ENCODE results near the gene PRSS16. TPM values are rescaled to one million over a fixed set of nuclear protein-coding genes. Genes with fewer than 3 reads are reported as not detected.
"Not testable (repeated sequence)": the region's sequence is repeated elsewhere in the genome, so short reads cannot be mapped to it uniquely, and the experiment has no call there.

PRSS16 gene, protein sequence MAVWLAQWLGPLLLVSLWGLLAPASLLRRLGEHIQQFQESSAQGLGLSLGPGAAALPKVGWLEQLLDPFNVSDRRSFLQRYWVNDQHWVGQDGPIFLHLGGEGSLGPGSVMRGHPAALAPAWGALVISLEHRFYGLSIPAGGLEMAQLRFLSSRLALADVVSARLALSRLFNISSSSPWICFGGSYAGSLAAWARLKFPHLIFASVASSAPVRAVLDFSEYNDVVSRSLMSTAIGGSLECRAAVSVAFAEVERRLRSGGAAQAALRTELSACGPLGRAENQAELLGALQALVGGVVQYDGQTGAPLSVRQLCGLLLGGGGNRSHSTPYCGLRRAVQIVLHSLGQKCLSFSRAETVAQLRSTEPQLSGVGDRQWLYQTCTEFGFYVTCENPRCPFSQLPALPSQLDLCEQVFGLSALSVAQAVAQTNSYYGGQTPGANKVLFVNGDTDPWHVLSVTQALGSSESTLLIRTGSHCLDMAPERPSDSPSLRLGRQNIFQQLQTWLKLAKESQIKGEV
- not detected in 2 replicates for polyA plus RNA-seq (2014; cell fraction: cytosol; rRNA removed)
- not detected in 2 replicates for polyA plus RNA-seq (2014; cell fraction: nucleus; rRNA removed)

DNA sequence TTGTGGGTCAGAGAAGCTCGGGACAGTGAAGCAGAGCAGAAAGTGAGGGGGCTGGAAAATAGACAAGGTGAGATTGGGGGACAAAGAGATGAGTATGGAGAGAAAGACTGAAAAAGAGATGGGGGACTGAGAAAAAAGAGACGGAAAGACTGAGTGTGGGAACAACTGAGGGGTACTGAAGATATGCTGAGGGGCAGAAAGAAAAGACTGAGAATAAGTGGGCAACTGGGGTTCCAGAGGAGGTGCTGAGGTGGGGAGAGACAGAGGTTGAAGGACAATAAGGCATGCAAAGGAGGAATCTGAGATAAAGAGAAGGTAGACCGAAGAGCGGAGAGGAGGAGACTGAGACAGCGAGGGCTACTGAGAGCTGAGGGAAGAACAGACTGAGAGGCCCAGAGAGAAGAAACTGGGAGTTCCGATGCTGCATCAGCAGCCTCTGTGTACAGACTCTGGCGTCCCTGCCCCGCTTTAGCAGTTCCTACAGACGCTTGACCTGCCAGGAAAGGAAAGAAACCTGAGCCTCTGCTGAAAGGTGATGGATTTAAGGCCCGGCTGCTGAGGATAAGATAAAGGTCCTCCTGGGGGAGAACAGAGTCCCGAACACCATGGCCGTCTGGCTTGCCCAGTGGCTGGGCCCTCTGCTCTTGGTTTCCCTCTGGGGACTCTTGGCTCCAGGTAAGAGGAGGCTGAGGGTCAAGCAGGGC is at the start of gene PRSS16:
Gene PRSS16 (plus strand): TSS at position 569 of the 704 bp plus-strand sequence. CDS start 37 bp downstream, at position 606.
- no peak for DNase-seq (ENCODE audit: low spot score)

DNA sequence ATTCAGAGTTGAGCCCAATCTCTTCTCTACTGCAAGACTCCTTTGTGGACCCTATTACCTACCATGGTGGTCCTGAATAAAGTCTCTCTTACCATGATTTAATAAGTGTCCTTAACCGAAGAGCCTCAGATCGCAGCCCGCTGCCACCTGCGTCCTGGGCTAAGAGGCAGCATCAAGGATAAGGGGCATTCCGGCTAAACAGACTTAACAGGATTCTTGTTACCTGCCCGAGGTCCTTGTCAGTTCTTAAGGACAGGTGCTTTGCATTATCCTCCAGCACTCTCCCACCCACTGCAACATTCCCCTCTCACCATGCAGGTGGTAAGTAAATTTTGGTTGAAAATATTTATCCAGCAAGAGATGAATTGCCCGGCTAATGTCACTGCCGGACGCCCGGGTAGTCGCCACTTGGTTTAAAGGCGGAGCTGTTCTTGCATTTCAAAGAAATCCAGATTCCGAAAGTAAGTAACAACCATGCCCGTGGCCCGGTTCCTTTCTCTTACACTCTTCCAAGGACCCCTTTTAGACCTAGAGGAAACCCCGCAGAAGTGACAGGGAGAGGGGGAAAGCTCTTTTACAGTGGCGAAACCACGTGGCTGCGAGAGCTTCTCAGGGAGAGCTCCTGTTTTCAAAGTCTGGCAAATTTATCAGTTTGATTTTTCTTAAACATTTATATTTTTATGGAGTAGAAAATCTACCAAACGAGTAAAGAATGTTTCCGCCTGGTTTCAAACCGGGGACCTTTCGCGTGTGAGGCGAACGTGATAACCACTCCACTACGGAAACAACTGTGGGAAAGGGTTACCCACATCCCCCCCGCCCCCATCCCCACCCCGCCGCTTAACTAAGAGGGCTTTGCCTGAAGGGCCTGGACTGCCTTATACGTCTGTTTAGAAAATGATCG is 41.9 kb upstream of the PRSS16 start:
- DNase-seq (ENCODE audit: low spot score) = no peak

DNA sequence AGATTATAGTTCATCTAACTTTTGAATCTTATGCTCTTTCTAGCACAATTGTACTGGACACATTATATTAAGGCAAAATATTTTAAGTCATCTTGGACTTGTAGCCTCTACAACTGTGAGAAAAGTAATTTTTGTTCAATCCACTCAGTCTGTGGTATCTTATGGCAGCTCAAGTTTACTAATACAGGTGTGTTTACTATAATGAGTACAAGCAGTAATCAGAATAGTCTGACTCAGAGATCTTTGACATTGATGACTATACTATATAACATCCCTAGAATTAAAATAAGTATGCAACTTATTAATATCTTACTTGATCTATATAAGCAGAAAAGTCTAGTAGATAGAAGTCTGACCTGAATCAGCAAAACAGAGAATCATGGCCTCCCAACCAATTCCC is 40.7 kb upstream of the PRSS16 start:
- no peak for DNase-seq (ENCODE audit: low spot score)

DNA sequence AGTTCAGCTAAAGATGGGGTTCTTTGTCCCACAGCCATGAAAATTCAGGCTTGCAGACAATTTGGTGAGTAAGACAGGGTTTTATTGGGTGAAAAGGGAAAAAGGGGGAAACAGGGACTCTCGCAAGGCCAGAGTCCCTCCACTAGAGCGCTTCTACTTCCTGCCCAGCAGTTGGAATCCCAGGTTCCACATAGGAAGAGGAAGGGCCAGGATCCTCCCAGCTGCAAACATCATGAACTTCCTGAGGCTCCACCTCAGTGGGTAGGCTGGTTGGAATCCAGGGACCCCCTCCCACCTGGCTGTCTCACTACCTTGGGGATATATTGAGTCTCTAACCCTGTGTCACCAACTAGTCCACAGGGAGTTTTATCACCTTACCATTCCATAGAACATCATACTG is 39.5 kb upstream of the PRSS16 start:
- DNase-seq (ENCODE audit: low spot score) = no peak

DNA sequence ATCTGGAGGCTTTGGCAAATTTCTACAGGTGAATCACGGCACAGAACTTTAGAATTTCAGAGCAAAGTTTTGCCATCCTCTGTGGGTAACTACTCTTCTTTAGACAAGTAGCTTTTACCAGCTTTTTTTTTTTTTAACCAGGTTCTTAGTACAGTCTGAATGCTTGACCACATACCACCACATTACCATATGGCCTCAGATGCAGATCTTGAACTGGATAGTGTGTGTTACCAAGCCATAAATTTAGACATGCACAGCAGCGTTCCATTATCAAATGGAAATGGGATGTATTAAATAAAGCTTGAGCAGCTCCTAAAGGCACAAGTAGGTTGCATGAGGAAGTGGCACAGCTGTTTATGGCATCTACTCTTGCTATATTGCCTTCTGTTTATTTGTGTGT is 38.3 kb upstream of the PRSS16 start:
- no peak for DNase-seq (ENCODE audit: low spot score)

DNA sequence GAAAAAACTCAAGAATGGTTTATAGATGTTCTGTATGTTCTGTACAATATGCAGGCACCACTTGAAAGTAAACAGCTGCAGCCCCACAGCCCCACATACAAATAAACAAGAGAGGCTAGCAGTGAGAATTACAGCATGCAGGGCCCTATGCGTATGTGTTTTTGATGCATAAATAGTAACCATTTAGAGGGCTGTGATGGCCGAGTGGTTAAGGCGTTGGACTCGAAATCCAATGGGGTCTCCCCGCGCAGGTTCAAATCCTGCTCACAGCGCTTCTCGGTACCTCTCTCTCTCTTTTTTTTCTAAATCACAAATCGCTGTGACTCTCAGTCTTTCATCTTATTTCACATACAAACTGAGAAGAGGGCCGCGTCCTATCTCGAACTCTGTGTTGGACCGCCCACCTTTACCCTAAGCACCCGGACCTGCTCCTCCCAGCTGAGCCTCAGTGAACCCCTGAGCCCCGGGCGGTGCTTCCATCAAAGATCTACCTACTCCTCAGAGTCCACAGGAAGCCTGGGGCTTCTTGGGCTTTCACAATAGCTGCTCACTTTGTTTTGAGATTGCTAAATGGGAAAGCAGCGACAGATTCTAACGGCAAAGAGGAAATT is 37.7 kb upstream of the PRSS16 start:
- no peak for DNase-seq (ENCODE audit: low spot score)

DNA sequence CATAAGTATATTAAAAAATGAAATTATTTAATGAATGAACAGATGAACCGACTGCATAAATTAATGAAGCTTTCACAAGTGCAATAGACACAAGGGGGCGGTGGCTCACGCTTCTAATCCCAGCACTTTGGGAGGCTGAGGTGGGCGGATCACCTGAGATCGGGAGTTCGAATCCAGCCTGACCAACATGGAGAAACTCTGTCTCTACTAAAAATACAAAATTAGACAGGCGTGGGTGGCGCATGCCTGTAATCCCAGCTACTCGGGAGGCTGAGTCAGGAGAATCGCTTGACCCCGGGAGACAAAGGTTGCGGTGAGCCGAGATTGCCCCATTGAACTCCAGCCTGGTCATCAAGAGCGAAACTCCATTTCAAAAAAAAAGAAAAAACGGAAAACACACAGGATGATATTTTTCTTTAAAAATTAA is 34.4 kb upstream of the PRSS16 start:
- DNase-seq (ENCODE audit: low spot score) = not testable (repeated sequence)

DNA sequence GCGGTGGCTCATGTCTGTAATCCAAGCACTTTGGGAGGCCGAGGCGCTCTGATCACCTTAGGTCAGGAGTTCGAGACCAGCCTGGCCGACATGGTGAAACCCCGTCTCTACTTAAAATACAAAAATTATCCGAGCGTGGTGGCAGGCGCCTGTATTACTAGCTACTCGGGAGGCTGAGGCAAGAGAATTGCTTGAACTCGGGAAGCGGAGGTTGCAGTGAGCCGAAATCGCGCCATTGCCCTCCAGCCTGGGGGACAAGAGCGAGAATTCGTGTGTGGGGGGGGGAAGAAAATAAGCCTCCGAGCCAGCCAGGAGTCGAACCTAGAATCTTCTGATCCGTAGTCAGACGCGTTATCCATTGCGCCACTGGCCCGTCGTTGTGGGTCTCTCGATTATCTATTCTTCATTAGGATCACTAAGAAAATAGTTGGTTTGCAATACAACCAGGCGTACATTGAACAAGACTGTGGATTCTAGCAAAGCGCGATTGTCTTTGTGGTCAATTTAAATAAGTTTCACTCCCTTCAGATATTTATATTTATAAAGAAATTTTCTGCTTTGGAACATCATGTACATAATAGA is 33.9 kb upstream of the PRSS16 start:
- DNase-seq (ENCODE audit: low spot score) = no peak

DNA sequence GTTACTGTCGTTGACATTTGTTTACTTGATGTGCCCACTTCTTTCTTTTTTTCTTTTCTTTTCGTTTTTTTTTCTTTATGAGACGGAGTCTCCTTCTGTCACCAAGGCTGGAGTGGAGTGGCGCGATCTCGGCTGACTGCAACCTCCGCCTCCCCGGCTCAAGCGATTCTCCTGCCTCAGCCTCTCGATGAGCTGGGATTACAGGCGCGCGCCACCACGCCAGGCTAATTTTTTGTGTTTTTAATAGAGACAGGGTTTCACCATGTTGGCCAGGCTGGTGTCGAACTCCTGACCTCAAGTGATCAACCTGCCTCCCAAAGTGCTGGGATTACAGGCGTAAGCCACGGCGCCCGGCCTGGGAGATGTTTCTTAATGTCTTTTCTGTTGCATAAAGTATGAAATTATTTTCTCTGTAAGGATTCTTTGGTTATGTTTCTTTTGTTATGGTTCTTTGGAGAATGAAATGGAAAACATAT is 33.3 kb upstream of the PRSS16 start:
- DNase-seq (ENCODE audit: low spot score) = no peak

DNA sequence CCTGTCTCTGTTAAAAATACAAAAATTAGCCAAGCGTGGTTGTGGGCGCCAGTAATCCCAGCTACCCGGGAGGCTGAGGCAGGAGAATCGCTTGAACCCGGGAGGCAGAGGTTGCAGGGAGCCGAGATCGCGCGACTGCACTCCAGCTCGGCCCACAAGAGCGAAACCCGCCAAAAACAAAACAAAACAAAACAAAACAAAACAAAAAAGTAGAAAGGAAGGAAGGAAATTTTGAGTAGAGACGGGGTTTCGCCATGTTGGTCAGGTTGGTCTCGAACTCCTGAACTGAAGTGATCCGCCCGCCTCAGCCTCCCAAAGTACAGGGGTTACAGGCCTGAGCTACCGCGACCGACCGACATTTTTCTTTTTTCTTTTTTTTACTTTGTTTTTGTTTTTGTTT is 30.6 kb upstream of the PRSS16 start:
- no peak for DNase-seq (ENCODE audit: low spot score)

DNA sequence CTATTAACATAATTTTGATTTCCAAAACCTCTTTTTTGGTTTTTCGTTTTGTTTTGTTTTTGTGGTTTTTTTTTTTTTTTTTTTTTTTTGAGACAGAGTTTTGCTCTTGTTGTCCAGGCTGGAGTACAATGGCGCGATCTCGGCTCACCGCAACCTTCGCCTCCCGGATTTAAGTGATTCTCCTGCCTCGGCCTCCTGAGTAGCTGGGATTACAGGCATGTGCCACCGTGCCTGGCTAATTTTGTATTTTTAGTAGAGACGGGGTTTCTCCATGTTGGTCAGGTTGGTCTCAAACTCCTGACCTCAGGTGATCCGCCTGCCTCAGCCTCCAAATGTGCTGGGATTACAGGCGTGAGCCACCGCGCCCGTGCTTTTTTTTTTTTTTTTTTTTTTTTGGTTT is 24.5 kb upstream of the PRSS16 start:
- not testable (repeated sequence) for DNase-seq (ENCODE audit: low spot score)

DNA sequence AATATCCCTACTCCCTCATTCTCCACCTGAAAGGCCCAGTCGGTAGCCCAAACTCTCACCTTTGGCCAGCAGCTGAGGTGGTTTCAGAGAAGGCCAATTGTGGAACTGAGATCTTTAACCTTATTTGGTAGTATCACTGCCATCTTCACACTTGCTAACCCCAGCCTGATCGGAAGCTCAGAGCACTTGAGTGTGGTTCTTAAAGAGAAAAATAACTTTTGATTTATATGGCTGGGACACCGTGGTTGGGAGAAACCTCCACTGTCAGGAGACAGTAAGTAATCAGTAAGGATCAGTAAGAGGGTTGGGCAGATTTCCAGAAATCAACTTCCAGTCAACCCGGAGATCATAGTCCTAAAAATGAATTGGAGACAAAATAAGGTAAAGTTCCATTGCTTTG is 22.8 kb upstream of the PRSS16 start:
- no peak for DNase-seq (ENCODE audit: low spot score)

DNA sequence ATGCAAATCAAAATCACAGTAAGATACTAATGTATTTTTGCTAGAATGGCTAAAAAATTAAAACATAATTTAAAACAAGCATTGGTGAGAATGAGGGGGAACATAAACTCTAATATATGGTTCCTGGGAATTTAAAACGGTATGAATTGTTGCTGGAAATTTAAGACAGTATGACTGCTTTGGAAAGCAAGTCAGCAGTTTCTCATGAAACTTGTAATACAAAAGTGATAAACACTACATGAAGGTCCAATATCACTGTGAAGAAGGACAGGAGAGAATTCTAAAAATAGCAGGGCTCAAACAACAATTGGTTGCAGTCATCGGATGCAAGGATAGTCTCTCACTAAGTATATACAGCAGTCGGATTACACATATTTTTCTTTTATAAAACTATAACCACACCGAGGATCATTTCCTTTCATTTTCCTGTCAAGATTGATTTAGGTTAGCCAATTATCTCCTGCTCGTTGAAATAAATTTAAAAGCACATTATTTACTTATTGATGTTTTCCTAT is 18.5 kb upstream of the PRSS16 start:
- no peak for DNase-seq (ENCODE audit: low spot score)

DNA sequence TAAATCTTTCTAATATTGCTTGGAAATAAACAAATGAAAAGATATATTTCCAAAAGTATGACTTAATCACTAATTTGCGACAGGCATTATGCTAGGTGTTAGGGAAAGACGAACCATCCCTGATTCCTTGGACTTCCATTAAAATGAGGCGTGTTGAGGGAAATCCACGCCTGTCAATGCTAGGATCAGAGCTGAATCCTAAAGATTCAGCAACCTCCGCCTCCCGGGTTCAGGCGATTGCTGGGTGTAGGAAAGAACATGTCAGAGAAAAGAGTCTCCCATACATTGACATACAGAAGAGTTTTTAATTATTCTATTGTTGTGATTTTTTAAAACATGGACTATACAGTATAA is 16.8 kb upstream of the PRSS16 start:
- DNase-seq (ENCODE audit: low spot score) = no peak

DNA sequence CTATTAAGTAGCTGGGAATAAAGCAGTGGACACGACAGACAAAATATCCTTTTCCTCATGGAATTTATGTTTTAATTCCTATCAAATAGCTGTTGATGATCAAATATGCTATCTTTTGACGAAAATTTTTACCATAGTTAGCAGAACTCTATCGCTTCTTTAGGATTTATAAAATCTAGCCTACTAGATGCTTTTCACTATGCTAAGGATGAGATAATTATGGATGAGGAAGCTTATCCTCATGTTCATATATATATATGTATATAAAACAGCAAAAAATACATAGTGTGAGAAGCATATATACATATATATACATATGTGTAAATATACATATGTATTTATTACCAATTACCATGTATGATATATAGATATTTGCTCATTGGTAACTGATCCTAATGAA is 12.9 kb upstream of the PRSS16 start:
- no peak for DNase-seq (ENCODE audit: low spot score)

DNA sequence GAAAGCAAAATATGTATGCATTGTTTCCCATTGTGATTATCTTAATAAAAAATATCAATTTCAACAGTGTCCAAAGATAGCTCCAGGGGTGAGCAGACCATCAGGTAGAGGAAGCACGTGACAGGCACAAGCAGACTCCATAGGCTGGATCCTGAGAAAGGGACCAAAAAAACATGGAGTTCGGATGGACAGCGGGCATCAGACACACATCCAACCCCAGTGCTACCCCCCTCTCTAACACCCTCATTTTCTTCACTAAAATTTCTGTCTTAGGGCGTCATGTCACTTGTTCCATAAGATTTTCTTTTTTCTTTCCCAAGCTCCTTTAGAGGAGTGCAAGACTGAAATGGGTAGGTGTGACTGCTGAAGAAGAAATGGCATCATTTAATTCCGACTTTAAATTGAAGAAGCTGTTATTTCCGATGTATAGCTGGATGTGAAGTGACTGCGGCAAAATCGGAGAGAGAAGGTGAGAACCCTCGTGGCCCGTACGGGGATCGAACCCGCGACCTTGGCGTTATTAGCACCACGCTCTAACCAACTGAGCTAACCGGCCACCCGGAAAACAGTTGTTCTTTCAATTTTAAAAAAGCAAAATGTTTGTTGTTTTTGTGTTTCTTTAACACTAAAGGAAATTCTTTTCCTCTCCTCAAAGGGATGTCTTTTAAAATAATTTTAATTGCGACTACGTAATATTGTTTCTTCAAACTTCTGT is 10.3 kb upstream of the PRSS16 start:
- DNase-seq (ENCODE audit: low spot score) = no peak

DNA sequence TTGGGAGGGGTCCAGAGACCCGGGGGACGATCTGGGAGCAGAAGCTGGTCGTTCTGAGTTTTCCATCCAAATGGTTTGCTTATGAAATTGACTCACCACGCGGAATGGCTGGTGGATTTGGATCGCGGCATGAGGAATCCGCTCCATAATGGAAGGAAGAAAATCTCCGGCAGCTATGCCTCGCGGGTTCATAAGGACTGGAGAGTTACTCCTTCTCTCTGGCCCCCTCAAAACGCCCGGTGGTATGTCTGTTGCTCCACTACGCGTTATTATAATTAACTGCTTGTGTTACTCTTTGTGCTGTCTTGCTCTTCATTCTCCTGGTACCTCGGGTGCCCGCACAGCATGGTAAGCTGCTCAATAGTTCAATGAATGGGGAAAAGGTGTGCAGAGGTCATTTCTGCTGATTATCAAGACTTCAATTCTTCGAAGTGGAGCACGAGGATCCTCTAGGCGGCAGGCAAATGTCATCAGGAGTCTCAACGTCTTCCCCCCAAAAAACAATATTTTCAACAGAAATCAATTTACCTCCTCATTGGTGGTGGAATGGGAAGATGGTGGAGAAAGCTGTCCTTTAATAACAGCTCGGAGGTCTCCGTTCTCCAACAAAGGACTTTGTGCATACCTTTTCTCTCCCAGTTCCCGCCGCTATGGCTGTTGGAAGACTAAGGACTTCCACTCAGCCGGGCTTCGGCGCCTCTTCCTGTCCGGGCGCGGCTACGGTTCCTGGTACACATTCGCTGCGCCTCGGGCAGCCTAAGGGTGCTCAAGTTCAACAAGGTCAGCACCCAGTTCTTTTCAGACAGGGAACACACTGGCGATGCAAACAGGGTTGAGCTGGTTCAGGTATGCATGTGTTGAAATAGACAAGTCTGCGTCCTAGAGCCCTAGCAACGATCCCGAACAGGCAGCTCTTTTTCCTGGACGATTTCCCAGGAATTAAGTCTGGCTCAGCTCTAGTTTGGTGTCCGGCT is 9.2 kb upstream of the PRSS16 start:
- no peak for DNase-seq (ENCODE audit: low spot score)

DNA sequence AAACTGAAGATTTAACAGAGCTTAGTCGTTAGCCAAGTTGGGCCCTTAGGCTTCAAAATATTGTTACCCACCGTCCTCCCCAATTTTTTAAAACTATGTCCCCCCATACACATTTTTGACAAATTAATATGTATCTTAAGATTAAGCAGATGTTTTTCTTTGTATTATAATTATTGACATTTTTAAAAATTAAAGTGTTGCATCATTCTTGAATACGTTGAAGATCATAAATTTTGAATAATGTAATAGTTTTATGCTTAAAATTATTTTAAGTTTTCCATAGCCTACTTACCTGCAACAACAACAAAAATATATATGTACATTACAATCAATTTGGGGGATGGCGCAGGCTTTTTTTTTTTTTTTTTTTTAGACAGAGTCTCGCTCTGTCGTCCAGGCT is 8.2 kb upstream of the PRSS16 start:
- DNase-seq (ENCODE audit: low spot score) = no peak

DNA sequence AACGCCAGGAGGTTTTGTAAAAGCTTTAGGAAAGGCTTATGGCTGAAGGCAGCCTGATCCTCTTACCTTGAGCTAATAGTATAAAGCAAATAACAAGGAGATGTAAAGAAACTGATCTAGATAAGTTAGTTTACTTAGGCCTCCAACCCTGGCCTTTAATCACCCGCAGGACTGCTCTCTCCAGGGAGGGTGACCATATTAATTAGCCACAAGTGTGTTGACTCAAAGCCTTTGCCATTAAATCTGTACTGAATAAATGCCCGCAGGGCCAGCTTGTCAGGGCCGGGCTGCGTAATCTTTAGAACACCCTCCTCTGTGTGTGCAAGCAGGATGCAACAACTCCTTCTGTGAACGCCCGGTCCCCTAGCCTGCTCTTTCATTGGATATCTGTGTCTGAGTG is 6.1 kb upstream of the PRSS16 start:
- DNase-seq (ENCODE audit: low spot score) = no peak
